Bronchial epithelial cell (primary cell): Measurements from ENCODE around the gene CATSPERE. TPM values are rescaled to one million over a fixed set of nuclear protein-coding genes. Genes with fewer than 3 reads are reported as not detected.
"Not testable (repeated sequence)": the region's sequence is repeated elsewhere in the genome, so short reads cannot be mapped to it uniquely, and the experiment has no call there.

Experiments used
- DNase-seq: peaks from one replicate; pipeline ENCODE4 v3.0.0-alpha.2; 2010; ENCODE audit warnings: low read depth
- FAIRE-seq: peaks from 2 replicates; lab custom pipeline; 2011; peaks lifted over from hg19 to GRCh38; lab: Jason Lieb, UNC
- H3K27me3 ChIP-seq: 2 replicates; pipeline ENCODE4 v1.5.1; 2011; ENCODE audit warnings: low read length; ENCODE audit not compliant: control insufficient read depth, insufficient read depth
- H3K36me3 ChIP-seq: 2 replicates; pipeline ENCODE4 v1.5.1; 2011; ENCODE audit warnings: low read length; ENCODE audit not compliant: control insufficient read depth, insufficient read depth
- H3K4me3 ChIP-seq: 2 replicates; pipeline ENCODE4 v1.5.1; 2011; ENCODE audit warnings: mild to moderate bottlenecking, low read depth, low read length, control low read depth
- CTCF ChIP-seq: IDR thresholded peaks from 2 replicates; pipeline ENCODE4 v1.5.1; 2011; ENCODE audit warnings: mild to moderate bottlenecking, moderate library complexity, low read length, control low read depth, inconsistent platforms; ENCODE audit not compliant: insufficient read depth, severe bottlenecking
- total RNA-seq: library from RNA; depleted of rRNA; stranded (reverse); fragments of >200 nt; gene quantifications from 2 replicates; pipeline ENCODE4 v1.2.1, GENCODE V29; 2014

Gene CATSPERE
- total RNA-seq, 1 donor from 2014 or later: under 0.01 TPM

- DNase-seq: no peak
- no peak for TF ChIP-seq CTCF
- H3K36me3 ChIP-seq: peaks cover 1% of the 10 kb centered on the region
- H3K4me3 ChIP-seq: no peak overlapping the region
- H3K27me3 ChIP-seq: no peaks in the 10 kb centered on the region
- no peak for FAIRE-seq
These were observed 214.1 kb downstream of the CATSPERE start for GRCh38 chr1:244675167-244675566.

- Histone ChIP-seq H3K36me3 (no peaks in the 10 kb centered on the region), H3K27me3 (no peaks in the 10 kb centered on the region), H3K4me3 (no peak overlapping the region)
- no peak for TF ChIP-seq CTCF
- FAIRE-seq: no peak
- no peak for DNase-seq
These were observed 217.6 kb downstream of the CATSPERE start for GRCh38 chr1:244678697-244679096.

GRCh38 chr1:244680667-244681066 lies 219.6 kb downstream of the CATSPERE start:
- Histone ChIP-seq H3K4me3 (no peak overlapping the region), H3K36me3 (no peaks in the 10 kb centered on the region), H3K27me3 (no peaks in the 10 kb centered on the region)
- no peak for TF ChIP-seq CTCF
- peak; percentile 7 for DNase-seq
- FAIRE-seq: no peak

GRCh38 chr1:244682087-244682486 lies 221.0 kb downstream of the CATSPERE start:
- H3K27me3 ChIP-seq, H3K36me3 ChIP-seq, DNase-seq, H3K4me3 ChIP-seq, FAIRE-seq: not testable (repeated sequence)

Other genes starting within 250 kb of the CATSPERE start
- 31.2 and 40.8 TPM in 2 replicates for gene ADSS2, start 9.4 kb upstream of the CATSPERE start, total RNA-seq
- 54.8 and 64.3 TPM in 2 replicates for gene DESI2, start 191.9 kb downstream of the CATSPERE start, total RNA-seq